Measurements from ENCODE around the gene SPDYE1.

The SPDYE1 gene

DNA sequence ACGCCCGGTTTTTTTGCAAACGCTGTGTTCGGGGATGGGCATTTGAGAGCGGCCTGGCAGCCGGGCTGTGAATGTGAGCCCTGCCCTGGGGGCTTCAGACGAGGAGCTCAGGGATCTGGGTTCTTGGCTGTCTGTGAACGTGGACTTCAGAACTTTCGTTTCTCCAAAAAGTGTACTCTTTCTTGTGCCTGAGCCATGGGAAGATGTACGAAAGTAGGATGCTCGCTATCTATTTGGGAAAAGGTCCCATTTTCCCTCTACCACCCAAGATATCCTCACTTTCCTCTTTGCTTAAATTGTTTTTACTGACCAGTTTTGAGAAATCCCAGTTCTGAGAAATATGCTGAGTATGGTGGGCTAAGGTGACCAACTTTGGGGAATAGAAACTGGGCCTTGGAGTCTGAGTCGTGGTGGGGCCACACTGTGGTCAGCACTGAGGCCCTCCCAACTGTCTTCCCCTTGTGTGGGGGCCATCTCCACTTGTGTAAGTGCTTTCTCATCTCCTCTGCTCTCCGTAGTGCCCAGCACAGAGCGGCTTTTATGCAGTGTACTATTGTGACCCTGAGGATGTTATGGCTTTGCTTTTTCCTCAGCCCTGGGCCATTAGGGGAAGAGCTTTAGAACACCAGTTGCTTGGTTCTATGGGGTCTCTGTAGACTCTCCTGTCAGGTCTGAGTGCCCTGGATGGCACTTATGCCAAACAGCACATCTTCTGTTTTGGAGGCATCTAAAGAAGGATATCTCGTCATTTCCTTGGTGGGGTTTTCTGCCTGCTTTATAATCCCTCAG, 47.7 kb downstream of the SPDYE1 start:
- no peak for DNase-seq

DNA sequence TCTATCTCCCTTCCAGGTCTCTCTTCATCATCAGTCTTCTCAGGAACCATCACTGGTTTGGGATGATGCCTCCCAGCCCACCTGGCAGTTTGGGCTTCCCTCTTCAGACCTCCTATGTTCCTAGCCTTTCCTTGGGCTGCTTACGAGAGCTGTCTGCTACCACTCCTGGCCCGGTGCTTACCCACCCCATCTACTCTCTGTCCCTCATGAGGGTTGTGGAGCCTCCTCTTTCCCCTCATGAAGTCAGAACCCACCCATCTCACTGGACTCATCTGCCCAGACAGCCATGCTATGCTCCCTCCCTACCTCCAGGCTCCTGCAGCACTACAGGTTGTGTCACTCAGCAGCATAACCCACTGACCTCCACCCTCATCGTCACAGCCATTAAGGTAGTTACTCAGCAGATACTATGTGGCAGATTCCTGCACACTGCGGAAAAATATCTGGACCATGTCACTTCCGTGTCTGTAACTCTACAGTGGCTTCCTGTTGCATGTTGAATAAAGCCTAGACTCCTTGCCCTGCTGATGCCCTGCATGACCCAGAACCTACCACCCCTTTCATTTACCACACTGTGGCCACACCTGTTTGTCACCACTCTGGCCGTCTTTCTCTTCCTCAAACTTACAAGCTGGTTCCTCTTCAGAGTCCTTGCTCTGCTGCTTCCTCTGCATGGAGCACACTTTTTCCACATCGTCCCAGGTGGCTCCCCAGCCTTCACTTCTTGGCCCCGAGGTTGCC, 48.8 kb downstream of the SPDYE1 start:
- DNase-seq, result no peak

DNA sequence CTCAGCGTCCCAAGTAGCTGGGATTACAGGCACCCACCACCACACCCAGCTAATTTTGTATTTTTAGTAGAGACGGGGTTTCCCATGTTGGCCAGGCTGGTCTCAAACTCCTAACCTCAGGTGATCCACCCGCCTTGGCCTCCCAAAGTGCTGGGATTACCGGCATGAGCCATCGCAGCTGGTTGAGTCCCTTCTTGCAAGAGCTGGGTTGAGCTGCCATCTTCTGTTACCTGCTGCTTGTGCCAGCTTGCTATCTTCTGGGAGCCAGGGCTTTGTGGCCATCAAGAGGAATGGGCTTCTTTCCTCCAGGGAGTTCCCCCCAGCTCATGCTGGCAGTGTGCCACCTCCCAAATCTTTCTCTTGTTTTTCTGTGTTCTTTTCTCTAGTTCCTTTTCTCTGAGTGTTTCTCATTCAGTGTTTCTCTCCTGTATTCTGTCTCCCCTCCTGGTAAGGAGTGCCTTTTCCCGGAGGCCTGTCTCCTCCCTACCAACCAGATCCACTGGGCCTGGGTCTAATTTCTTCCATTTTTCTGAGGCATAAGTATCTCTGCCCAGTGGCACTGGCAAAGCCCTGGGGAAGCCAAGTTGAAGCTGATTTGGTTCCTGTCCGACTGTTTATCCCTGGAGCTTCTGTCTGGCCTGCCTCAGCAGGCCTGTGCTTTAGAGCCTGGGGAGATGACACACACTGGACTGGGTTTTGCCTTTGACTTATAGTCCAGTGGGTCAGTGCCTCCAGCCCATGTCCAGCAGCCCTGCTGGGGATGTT, 50.5 kb downstream of the SPDYE1 start:
- DNase-seq, result no peak

DNA sequence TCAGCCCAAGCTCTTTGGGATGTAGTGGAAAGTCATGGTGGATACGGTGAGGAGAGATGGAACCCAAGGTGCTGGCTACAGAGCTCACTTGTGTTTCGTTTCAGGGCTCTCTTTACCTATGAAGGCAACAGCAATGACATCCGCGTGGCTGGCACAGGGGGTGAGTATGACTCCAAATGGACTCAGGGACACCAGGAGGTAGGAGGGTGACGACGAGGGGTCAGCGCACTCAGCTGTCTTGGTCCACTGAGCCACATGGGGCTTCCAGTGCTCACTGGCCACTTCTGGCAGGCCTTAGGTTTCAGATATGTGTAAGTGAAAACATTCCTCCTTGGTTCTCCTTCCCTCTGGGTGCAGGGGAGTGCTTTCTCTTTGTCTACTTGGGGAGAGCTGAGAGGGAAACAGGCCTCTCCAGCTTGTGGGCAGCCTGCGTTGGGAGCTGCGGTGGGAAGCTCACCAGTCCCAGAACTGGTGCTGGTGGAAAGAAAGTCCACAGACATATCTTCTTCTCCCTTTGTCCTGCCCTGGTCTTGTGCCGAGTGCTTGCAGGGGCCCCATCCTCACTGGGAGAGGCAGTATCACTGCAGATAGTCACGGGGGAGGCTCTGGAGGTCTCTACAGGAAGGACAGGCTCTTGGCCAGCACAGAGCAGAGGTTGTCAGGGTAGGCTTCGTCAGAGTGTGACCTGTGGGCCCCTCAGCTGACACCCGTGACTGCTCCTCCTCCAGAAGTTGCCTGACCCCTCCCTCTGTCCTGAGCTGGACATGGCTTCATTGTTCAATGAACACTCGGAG, 52.6 kb downstream of the SPDYE1 start:
- DNase-seq, result no peak

DNA sequence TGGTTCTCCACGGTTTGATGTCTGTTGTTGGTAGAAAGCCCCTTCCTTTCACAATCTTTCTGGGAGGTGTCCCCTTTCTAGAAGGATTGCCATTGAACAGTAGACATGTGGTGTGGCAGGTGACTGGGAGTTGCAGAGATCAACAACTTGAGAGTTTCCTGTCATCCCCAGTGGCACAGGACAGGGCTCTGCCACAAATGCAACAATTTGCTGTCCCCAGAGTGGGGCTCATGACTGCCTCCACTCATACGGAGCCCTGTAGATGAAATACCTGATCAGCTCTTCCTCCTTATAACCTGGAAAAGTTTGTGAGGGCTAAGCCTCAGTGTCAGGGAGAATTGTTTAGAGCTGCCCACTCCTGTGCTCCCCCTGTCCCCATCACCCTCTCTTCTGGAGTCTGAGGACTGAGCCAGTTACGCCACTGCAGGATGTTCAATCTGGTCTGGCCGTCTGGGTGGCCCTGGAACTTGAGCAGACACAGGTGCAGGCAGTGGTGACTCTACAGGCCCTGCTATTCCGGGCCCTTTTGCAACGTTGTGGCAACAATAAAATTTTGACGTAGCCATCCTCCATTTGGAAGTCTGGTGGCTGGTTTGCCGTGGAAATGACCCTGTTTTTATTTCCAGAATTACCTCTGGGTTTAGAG, 53.3 kb downstream of the SPDYE1 start:
- DNase-seq, result no peak

DNA sequence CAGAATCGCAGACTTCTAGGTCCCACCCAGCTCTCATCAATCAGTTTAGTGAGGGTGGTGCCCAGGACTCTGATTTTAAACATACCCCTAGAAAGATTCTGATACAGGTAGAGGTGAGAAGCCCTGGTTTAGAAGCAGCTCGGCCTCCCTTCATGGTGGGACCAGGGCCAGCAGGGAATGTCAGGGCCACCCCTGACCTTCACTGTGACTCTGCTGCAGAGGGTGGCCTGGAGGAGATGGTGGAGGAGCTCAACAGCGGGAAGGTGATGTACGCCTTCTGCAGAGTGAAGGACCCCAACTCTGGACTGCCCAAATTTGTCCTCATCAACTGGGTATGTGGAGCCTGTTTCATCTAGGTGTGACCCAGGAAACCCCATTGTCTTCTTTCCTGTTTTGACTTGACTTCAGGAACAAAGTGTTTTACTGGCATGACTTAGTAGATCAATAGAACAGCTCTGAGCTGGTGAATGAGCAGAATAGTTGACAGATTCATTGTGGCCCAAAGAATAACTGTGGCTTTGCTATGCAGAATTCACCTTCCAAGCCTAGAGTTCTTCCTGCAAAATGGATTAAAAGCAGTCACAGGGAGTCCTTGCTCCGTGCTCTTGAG, 54.0 kb downstream of the SPDYE1 start:
- DNase-seq, result no peak

DNA sequence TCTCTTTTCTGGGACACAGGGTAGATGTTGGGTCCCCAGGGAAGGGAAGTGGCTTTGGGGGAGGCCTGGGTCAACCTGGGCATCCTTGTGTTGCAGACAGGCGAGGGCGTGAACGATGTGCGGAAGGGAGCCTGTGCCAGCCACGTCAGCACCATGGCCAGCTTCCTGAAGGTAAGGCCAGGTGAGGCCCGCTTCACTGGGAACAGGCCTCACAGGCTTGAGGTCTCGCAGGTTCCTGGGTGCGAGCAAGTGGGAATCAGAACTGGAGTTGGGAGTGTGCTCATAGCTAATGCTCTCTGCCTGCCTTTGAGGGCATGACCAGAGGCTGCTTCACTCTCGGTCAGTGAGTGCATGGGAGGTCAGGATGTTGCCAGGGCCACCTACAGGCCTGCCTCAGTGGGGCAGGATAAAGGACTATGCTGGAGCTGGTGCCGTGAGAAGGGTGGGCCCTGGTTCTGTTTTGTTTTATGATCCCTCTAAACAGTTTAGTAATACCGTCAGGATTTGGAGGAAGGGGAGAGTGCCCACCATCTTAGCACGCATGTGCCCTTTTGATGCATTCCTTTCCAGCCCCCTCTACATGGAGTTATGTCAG, 55.2 kb downstream of the SPDYE1 start:
- DNase-seq, result no peak

DNA sequence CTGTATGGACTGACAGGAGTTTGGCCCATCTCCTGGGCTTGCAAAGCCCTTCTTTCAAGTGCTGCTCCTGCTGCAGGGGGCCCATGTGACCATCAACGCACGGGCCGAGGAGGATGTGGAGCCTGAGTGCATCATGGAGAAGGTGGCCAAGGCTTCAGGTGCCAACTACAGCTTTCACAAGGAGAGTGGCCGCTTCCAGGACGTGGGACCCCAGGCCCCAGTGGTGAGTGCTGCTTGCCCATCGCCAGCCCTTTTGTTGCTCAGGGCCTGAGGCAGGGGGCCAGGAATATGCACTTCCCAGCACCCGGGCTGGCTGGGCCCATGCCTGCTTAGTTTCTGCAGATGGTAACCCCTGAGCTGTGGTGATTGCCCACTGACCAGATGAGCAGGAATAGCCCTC, 59.0 kb downstream of the SPDYE1 start:
- DNase-seq, result no peak

DNA sequence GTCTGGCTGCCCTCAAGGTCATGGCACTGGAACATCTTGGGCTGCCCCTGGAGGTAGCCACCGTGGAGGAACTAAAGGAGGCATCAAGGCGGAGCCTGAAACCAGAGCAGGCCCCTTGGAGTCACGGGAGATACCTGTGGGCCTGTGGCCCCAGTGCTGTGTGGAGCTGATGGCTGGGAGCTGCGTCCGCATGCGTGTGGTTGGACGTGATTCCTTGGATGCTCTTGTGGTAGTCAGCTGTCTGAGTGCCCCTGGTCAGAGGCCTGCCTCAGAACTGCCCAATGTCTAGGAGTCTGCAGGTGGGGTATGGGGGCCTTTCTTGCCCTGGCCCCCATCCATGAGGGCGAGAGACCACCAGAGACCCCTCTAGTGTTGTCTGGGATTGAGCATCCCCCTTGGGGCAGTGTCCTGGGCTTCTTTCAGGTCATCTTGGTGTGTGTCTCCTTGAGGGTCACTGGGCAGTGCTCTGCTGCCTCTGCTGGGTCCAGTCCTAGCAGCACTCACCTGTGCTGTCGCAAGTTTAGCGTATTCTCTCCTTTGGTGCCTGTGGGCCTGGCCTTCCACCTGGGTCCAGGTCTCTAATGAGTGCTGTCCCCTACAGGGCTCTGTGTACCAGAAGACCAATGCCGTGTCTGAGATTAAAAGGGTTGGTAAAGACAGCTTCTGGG, 59.6 kb downstream of the SPDYE1 start:
- DNase-seq, result no peak

DNA sequence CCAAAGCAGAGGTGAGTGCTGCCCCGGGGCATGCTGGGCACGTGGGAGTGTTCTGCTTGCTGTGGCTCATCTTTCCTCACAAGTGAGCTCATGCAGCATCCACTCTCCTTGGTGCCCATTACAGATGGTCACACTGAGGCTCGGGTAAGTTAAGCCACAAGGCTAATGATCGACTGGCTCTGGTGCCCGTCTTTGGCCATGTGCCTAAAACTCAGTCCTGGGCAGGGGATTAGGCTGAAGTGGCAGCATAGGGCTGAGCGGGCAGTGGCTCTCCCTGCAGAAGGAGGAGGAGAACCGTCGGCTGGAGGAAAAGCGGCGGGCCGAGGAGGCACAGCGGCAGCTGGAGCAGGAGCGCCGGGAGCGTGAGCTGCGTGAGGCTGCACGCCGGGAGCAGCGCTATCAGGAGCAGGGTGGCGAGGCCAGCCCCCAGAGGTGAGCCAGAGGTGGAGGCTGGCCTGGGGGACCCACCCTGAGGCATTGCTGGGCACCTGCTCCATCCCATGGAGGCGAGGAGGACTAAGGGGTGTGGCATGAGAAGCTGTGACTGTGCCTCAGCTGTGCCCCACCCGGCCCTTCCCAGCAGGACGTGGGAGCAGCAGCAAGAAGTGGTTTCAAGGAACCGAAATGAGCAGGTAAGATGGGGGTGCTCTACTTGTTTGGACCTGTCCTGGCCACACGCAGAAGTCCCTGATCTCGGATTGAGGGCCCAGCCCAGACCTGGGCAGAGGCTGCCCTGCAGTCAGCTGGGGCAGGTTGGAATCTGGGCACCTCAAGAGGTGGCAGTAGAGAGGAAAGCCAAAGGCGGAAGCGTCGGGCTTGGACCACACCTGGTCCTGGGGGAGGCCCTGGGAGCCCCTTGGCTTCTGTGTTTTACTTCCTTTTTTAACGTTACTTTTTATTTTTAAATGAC, 60.4 kb downstream of the SPDYE1 start:
- no peak for DNase-seq

DNA sequence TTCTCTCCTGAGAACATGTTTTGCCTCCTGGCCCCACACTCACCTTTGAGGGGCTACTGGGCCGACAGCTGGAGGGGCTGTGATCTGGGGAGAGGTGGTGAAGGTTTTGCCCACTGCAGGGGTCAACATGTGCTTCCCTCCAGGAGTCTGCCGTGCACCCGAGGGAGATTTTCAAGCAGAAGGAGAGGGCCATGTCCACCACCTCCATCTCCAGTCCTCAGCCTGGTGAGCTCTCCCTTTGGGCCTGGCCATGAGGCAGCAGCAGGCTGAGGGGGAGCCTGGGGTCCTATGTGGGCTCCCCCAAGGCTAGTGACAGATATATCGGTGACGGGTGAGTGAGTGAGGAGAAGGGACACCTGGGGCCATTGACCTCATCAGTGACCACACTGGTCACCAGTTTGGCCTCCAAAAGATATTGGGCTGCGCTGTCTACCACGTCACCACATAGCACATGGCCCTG, 61.1 kb downstream of the SPDYE1 start:
- no peak for DNase-seq

DNA sequence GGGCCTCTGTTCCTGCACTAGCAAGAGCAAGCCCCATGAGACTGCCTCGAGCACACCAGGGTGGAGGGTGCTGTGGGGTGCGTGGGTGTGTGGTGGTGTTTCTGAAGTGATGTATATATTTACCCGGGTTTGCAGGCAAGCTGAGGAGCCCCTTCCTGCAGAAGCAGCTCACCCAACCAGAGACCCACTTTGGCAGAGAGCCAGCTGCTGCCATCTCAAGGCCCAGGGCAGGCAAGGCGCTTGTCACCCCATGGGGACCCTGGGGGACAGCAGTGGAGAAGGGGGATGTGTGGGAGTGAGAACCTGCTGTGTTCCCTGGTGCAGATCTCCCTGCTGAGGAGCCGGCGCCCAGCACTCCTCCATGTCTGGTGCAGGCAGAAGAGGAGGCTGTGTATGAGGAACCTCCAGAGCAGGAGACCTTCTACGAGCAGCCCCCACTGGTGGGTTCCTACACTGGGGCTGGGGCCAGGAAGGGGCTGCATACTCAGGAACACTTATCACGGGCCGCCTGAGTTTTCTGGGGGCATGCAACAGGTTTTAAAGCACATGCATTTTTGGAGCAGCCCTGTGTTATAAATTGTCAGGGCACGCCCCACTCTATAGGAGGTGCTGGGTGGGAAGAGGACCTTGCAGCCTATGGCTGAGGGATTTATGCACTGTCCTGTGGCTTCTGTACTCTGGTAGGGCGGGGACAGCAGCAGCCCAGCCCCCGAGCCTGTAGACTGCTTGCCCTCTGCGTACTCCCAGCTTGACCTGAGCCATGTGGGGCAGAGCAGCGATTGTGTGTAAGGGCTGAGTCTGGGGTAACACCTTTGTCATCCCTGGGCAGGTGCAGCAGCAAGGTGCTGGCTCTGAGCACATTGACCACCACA, 61.8 kb downstream of the SPDYE1 start:
- no peak for DNase-seq
